BLaER1 (cell line): ENCODE results near the gene MRPS5.
A peak's percentile ranks its signal among the peaks of the same experiment; 100 is the strongest.

Source experiments
- H3K27ac ChIP-seq: shearing (Covaris generic); formaldehyde crosslinking; 2 replicates; pipeline ENCODE4 v1.8.1; 2022
- H3K27me3 ChIP-seq: shearing (Covaris generic); formaldehyde crosslinking; 2 replicates; pipeline ENCODE4 v1.8.1; 2022
- H3K36me3 ChIP-seq: shearing (Covaris generic); formaldehyde crosslinking; 2 replicates; pipeline ENCODE4 v1.8.1; 2022
- H3K4me1 ChIP-seq: shearing (Covaris generic); formaldehyde crosslinking; 2 replicates; pipeline ENCODE4 v1.8.1; 2022
- H3K4me2 ChIP-seq: shearing (Covaris generic); formaldehyde crosslinking; 2 replicates; pipeline ENCODE4 v1.8.1; 2022
- H3K4me3 ChIP-seq: shearing (Covaris generic); formaldehyde crosslinking; 2 replicates; pipeline ENCODE4 v1.8.1; 2022
- H3K9ac ChIP-seq: shearing (Covaris generic); formaldehyde crosslinking; 2 replicates; pipeline ENCODE4 v1.8.1; 2022
- H3K9me3 ChIP-seq: shearing (Covaris generic); formaldehyde crosslinking; 2 replicates; pipeline ENCODE4 v1.8.1; 2022
- H4K20me1 ChIP-seq: shearing (Covaris generic); formaldehyde crosslinking; 2 replicates; pipeline ENCODE4 v1.8.1; 2022
- Cebpa-rat ChIP-seq: shearing (Covaris generic); IDR thresholded peaks from 2 replicates; pipeline ENCODE4 v1.8.1; 2022

The MRPS5 gene

GRCh38 chr2:95061119-95061512, 60.5 kb downstream of the MRPS5 start:
- no peak overlapping the region for H3K27ac ChIP-seq
- H3K4me3 ChIP-seq, result no peak overlapping the region
- H3K9me3 ChIP-seq, result no peaks in the 10 kb centered on the region
- H3K36me3 ChIP-seq, result no peaks in the 10 kb centered on the region
- H4K20me1 ChIP-seq, result no peaks in the 10 kb centered on the region
- no peaks in the 10 kb centered on the region for H3K27me3 ChIP-seq
- H3K4me1 ChIP-seq, result peaks cover 52% of the 10 kb centered on the region
- H3K4me2 ChIP-seq, result no peak overlapping the region
- TF ChIP-seq Cebpa-rat, result no peak
- no peak overlapping the region for H3K9ac ChIP-seq

GRCh38 chr2:95060446-95061118, 61.0 kb downstream of the MRPS5 start:
- no peaks in the 10 kb centered on the region for H3K9me3 ChIP-seq
- H3K27ac ChIP-seq, result no peak overlapping the region
- H3K4me1 ChIP-seq, result peaks cover 57% of the 10 kb centered on the region
- H3K9ac ChIP-seq, result no peak overlapping the region
- no peak overlapping the region for H3K4me3 ChIP-seq
- H4K20me1 ChIP-seq, result no peaks in the 10 kb centered on the region
- no peaks in the 10 kb centered on the region for H3K36me3 ChIP-seq
- H3K27me3 ChIP-seq, result no peaks in the 10 kb centered on the region
- no peak for TF ChIP-seq Cebpa-rat
- no peak overlapping the region for H3K4me2 ChIP-seq

GRCh38 chr2:95059656-95060370, 61.8 kb downstream of the MRPS5 start:
- Histone ChIP-seq H3K9me3 (no peaks in the 10 kb centered on the region), H4K20me1 (no peaks in the 10 kb centered on the region)
- TF ChIP-seq Cebpa-rat, result no peak

GRCh38 chr2:95058989-95059641, 62.5 kb downstream of the MRPS5 start:
- Histone ChIP-seq H3K9me3 (no peaks in the 10 kb centered on the region), H4K20me1 (no peaks in the 10 kb centered on the region), H3K27ac (no peak overlapping the region), H3K4me3 (no peak overlapping the region), H3K9ac (no peak overlapping the region), H3K4me2 (peak overlapping the region; percentile 62), H3K27me3 (no peaks in the 10 kb centered on the region), H3K4me1 (peaks cover 70% of the 10 kb centered on the region), H3K36me3 (no peaks in the 10 kb centered on the region)
- no peak for TF ChIP-seq Cebpa-rat

More at GRCh38 chr2:95059656-95060370, 61.8 kb downstream of the MRPS5 start:
- Histone ChIP-seq H3K36me3 (no peaks in the 10 kb centered on the region), H3K27me3 (no peaks in the 10 kb centered on the region), H3K27ac (no peak overlapping the region), H3K4me3 (no peak overlapping the region), H3K4me2 (no peak overlapping the region), H3K9ac (no peak overlapping the region), H3K4me1 (peaks cover 65% of the 10 kb centered on the region)

GRCh38 chr2:95058466-95058988, 63.1 kb downstream of the MRPS5 start:
- H3K27me3 ChIP-seq, result no peaks in the 10 kb centered on the region
- no peak overlapping the region for H3K9ac ChIP-seq
- TF ChIP-seq Cebpa-rat, result no peak
- H3K4me3 ChIP-seq, result no peak overlapping the region
- peaks cover 65% of the 10 kb centered on the region for H3K4me1 ChIP-seq
- H3K27ac ChIP-seq, result no peak overlapping the region
- H3K9me3 ChIP-seq, result no peaks in the 10 kb centered on the region
- H3K4me2 ChIP-seq, result peak overlapping the region; percentile 62
- H3K36me3 ChIP-seq, result no peaks in the 10 kb centered on the region
- no peaks in the 10 kb centered on the region for H4K20me1 ChIP-seq

- Histone ChIP-seq H4K20me1 (no peaks in the 10 kb centered on the region), H3K36me3 (no peaks in the 10 kb centered on the region), H3K9me3 (no peaks in the 10 kb centered on the region), H3K27ac (no peak overlapping the region), H3K9ac (no peak overlapping the region), H3K27me3 (no peaks in the 10 kb centered on the region), H3K4me2 (peak overlapping the region; percentile 62; the same call in 1 of the 2 replicates), H3K4me3 (no peak overlapping the region), H3K4me1 (peaks cover 57% of the 10 kb centered on the region)
- TF ChIP-seq Cebpa-rat, result no peak
Measured at GRCh38 chr2:95057535-95058370, 63.9 kb downstream of the MRPS5 start.

- Histone ChIP-seq H3K9me3 (no peaks in the 10 kb centered on the region), H3K27ac (no peak overlapping the region), H3K4me1 (peaks cover 47% of the 10 kb centered on the region), H4K20me1 (no peaks in the 10 kb centered on the region), H3K36me3 (no peaks in the 10 kb centered on the region), H3K9ac (no peak overlapping the region), H3K4me3 (no peak overlapping the region), H3K27me3 (no peaks in the 10 kb centered on the region), H3K4me2 (no peak overlapping the region)
- no peak for TF ChIP-seq Cebpa-rat
Measured at GRCh38 chr2:95056461-95057459, 64.8 kb downstream of the MRPS5 start.

GRCh38 chr2:95056044-95056443, 65.6 kb downstream of the MRPS5 start:
- Histone ChIP-seq H3K9me3 (no peaks in the 10 kb centered on the region), H3K9ac (no peak overlapping the region), H3K27ac (no peak overlapping the region), H4K20me1 (no peaks in the 10 kb centered on the region), H3K4me1 (peaks cover 44% of the 10 kb centered on the region), H3K4me3 (no peak overlapping the region), H3K27me3 (no peaks in the 10 kb centered on the region), H3K36me3 (no peaks in the 10 kb centered on the region), H3K4me2 (peak overlapping the region; percentile 45; the same call in 1 of the 2 replicates)
- TF ChIP-seq Cebpa-rat, result no peak
